ENCODE results near the gene FAF1.
"Not testable (repeated sequence)": the region's sequence is repeated elsewhere in the genome, so short reads cannot be mapped to it uniquely, and the experiment has no call there.

FAF1 gene

DNA sequence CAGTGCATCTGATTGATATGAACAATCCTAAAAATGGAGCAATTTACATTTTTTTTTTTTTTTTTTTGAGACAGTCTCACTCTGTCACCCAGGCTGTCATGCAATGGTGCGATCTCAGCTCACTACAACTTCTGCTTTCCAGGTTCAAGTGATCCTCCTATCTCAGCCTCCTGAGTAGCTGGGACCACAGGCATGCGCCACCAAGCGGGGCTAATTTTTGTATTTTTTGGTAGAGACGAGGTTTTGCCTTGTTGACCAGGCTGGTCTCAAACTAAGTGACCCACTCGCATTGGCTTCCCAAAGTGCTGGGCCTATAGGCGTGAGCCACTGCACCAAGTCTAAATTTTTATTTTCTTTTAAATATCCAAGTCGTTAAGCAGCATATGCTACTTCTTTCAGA is 109.0 kb downstream of the FAF1 start:
- no peak for DNase-seq (ENCODE audit: low read depth in 2 of 2)

DNA sequence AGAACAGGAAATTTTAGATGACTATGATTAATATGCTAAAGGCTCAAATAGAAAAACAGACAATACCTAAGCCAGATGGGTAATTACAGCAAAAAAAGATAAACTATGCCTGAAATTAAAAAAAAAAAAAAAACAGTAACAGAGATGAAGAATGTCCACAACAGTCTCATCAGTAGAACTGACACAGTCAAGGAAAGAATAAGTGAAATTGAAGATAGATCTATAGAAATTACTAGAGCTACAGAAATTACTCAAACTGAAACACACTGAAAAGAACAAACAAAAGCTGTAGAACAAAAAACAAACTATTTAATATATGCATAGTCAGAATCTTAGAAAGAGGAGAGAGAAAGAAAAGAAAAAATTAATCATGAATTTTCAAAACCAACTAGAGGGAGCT is 112.8 kb downstream of the FAF1 start:
- DNase-seq (ENCODE audit: low read depth in 2 of 2) = no peak

DNA sequence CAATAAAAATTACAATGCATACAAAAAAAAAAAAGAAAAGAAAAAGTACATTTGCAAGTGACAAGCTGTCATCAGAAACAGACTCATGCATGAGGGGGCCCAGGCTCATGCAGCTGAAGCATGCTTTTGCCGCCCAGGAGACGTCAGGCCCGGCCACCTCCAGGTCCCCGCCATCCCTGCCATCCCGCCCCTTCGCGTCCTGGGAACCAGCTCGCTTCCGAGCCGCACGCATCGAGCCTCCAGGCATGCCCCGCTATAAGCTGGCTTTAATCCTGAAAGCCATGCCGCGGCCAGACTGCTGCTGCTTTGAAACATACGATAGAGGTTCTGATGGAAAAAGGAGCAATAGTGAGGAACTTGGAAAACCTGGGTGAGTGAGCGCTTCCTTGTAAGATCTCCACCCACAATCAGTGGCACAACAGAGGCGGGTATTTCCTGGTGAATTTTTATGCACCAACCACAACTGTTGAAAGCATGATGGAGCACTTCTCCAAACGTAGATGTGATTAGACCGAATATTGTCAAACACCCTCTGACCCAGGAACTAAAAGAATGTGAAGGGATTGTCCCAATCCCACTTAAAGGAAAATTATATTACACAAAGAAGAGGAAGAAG is 113.7 kb downstream of the FAF1 start:
- no peak for DNase-seq (ENCODE audit: low read depth in 2 of 2)

DNA sequence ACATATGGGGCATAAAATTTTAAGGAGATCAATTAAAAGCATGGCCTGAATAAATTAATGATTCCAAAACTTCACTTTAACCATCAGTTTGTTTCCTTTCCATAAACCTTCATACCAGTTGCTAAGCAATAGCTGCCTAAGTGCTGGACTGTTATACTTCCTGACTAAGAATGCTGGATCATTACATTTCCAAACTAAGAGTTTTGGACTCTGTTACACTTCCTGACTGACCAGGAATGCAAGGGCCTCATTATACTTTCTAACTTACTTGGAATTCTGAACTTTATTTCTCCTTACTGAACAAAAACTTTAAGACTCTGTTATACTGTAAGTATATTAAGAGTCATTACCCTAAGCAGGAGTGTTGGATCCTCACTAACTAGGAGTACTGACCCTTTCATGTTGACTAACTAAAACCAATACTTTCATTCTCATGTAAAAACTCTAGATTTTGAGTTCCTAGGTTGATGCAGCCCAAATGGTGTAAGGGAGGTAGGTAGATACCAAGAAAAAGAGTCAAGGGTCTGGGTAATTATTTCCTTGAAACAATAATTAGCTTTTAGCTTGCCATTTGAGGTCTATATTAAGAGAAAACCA is 118.2 kb downstream of the FAF1 start:
- DNase-seq (ENCODE audit: low read depth in 2 of 2) = no peak

DNA sequence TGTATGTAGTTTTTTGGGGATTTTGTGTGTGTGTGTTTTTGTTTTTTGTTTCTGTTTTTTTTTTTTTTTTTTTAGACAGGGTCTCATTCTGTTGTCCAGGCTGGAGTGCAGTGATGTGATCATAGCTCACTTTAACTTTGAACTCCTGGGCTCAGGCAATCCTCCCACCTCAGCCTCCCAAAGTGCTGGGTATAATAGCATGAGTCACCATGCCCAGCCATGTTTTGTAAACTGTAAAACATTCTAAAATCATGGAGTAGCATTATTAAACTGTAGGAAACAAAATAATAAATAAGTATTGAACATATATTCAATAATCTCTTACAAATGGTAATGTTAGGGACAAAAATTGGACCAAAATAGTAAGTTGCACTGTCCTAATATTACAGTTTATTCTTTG is 124.0 kb downstream of the FAF1 start:
- DNase-seq (ENCODE audit: low read depth in 2 of 2) = no peak

DNA sequence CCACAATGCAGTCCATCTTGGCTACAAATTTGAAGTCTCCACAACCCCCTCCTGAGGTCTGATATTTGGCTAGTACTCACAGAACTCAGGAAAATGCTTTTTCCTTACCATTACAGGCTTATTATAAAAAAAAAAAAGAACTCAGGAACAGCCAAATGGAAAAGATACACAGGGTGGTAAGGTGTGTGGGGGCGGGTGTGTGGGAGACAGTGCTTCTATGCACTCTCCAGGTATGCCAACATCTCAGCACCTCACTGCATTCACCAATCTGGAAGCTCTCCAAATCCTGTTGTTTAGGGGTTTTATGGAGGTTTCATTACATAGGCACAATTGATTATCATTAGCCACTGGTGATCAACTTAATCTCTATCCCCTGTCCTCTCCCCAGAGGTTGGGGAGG is 126.9 kb downstream of the FAF1 start:
- no peak for DNase-seq (ENCODE audit: low read depth in 2 of 2)

DNA sequence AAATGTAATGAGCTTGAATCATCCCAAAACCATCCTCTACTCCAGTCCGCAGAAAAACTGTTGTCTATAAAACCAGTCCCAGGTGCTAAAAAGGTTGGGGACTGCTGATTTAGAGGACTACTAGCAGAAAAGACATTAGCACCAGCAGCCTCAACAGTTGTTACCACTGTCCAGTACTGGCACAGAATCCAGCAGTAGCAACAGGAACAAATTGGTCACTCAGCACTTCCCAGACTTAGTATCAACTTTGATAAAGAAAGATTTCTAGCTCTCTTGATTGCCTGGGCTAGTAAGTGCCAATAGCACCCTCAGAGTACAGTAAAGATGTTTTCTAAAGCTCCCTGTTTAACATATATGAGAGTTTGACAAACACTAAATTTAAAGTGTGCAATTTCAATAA is 127.9 kb downstream of the FAF1 start:
- no peak for DNase-seq (ENCODE audit: low read depth in 2 of 2)

DNA sequence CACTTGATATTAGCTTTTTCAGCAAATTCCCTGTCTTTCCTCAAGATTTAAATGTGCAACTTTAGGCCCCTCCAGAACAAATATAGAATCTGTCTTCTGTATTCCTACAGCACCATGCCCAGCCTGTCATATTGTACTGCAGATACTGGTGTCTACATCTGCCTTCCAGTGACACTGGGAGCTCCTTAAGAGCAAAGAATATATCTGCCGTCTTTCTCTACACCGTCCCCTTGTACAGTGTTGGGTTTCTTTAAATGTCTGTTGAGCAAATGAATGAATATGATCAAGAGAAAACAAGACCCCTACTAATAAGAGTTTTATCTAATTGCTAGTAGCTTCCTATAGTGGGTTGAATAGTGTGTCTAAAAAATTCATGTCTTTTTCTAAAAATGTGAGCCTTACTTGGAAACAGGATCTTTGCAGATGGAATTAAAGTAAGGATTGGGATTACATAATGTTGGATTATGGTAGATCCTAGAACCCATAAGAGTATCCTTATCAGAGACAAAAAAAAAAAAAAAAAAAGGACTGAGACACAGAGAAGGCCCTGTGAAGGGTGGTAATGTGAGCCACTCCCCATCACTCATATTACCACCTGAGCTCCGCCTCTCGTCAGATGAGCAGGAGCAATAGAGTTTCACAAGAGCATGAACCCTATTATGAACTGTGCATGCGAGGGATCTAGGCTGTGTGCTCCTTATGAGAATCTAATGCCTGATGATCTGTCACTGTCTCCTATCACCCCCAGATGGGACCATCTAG is 128.6 kb downstream of the FAF1 start:
- DNase-seq (ENCODE audit: low read depth in 2 of 2) = no peak

DNA sequence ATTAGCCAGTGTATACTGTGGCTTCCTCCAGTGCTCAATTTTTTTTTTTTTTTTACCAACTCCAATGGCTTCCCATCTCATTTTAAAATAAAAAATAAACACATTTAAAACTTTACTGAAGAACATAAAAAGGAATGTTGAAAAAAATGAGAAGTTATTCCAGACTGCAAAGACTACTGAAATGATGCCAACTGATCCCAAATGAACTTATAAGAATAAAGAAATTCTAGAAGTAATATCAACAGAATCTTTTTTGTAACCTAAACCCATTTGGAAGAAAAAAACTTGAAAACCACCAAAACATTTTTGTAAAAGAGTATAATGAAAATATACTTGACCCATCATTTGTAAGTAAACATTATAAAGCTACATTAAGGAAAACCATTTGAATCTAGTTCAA is 129.4 kb downstream of the FAF1 start:
- DNase-seq (ENCODE audit: low read depth in 2 of 2) = no peak

DNA sequence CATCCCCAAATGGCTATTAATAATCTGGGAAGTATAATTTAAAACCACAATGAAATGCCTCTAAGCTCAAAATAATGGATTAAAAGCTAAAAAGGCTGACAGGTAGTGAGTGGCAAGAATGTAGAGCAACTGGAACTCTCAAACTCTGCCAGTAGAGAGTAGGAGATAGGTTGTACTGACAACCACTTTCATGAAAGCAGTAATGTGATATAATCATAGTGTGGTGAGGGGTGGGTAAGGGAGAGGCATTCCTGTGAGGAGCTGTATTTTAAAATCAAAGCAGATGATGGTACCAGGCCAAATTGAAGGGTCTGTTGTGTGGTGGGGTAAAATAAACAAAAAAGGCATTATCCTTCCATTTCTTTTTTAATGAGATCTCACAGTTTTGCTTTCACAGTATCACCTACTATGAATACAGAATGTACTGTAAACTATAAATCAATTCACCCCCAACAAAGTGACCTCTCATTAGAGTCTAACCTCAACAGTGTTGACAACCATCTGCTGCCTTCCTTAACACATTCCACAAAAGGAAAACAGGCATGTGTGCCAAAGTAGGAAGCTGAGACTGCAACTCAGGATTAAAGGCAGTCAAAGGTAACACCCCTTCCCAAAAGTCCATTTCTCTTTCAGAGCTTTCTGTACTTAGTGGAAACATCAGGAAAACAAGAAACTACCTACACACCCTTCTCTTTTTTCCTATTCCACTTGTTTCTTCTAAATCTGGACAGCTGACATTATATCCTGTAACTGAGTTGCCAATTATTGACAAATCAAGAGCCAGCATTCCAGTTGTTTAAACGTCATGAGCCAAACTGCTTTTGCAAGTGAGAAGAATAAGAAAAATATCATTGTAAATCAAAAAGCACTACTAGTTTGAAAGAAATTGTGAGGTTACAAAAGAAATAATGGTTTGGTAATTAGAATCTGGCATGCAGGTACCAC is 130.8 kb downstream of the FAF1 start:
- no peak for DNase-seq (ENCODE audit: low read depth in 2 of 2)

DNA sequence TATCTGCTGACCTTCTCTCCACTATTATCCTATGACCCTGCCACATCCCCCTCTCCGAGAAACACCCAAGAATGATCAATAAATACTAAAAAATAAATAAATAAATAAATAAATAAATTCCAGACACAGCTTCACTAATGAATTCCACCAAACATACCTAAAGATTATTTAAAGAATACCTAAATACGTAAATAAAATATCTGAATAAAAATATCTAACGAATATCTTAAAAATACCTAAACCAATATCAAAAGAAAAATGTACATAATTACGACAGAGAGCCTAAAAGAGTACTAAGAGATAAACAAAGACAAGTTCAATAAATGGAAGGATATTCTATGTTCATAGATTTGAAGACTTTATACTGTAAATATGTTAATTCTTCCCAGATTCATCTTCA is 132.5 kb downstream of the FAF1 start:
- no peak for DNase-seq (ENCODE audit: low read depth in 2 of 2)

DNA sequence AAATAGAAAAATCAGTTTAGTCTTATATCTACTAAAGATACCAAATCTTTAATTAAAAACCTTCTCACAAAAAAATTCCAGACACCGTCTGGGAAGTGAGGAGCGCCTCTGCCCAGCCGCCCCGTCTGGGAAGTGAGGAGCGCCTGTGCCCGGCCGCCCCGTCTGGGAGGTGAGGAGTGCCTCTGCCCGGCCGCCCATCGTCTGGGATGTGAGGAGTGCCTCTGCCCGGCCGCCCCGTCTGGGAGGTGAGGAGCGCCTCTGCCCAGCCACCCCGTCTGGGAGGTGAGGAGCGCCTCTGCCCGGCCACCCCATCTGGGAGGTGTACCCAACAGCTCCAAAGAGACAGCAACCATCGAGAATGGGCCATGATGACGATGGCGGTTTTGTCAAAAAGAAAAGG is 133.3 kb downstream of the FAF1 start:
- DNase-seq (ENCODE audit: low read depth in 2 of 2) = not testable (repeated sequence)

DNA sequence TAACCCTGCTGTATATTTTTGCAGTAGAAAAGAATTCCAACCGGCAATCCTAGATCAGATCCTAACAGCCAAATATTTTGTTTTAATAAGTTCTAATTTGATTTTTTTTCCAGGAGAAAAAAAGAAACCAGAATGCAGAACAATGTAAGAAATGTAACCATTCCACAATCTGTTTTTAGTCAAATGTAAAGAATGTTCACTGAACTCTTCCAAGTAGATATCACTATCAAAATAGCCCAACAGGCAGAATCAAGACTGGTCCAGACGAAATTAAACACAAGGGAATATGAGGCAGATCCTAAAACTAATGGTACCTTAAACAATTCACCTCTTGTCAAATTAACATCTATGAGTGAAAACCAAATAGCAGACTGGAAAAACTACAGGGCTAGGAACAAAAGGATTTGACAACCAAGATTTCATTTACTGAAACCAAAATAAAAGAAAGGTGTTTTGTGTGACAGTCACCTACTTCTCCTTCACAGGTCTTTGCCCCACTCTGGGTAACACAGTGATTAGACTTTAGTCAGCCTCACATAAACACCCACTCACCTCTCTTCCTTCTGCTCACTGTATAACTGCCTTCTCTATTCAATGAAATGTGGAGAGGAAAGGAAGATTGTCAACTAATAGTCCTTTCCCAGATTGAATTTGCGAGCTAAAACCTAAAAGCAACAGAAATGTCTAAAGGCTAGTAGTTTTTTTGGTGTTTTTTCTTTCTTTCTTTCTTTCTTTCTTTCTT is 137.9 kb downstream of the FAF1 start:
- DNase-seq (ENCODE audit: low read depth in 2 of 2) = no peak

DNA sequence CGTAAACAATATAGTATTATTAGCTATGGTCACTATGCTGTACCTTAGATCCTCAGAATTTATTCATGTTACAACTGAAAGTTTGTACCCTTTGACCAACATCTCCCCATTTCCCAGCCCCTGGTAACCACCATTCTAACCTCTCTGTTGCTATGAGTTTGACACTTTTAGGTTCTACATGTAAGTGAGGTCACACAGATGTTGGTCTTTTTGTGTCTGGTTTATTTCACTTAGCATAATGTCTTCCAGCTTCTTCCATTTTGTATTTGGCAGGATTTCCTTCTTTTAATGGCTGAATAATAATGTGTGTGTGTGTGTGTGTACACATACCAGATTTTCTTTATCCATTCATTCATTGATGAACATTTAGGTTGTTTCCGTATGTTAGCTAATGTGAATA is 139.5 kb downstream of the FAF1 start:
- no peak for DNase-seq (ENCODE audit: low read depth in 2 of 2)

DNA sequence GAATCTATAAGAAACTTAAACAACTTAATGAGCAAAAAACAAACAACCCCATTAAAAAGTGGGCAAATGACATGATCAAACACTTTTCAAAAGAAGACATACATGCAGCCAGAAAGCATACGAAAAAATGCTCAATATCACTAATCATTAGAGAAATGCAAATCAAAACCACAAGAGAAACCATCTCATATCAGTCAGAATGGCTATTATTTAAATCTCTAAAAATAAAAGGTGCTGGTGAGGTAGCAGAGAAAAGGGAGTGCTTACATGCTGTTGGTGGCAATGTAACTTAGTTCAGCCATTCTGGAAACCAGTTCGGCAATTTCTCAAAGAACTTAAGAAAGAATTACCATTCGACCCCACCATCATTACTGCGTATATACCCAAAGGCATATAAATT is 147.7 kb downstream of the FAF1 start:
- DNase-seq (ENCODE audit: low read depth in 2 of 2) = no peak

DNA sequence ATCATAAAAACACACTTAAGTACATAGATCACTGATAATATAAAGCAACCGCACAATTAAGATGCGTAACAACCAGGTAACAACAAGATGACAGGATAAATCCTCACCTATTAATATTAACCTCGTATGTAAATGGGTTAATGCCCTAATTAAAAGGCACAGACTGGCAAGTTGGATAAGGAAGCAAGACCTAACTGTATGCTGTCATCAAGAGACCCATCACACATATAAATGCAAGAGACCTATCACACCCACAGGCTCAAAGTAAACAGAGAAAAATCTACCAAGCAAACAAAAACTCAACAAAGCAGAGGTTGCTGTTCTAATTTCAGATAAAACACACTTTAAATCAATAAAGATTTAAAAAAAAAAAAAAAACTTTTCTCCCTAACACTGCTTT is 151.8 kb downstream of the FAF1 start:
- no peak for DNase-seq (ENCODE audit: low read depth in 2 of 2)

DNA sequence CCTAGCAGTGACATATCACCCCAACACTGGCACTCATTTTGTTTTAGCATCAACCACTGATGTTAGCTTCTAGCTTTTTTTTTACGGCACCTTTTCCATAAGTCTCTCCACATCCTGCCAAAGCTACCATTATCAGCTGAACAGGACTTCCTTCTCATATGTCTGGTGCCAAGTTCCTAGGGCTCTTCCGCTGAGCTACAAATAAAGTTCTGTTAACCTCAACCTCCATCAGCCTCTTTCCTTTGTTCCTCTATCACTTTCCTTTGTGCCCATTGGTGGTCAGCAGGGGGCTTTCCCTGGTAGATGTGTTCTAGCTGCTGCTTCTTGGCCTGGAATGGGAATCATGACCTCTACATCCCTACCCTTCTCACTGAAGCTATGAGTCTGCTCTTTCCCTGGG is 163.8 kb downstream of the FAF1 start:
- DNase-seq (ENCODE audit: low read depth in 2 of 2) = no peak

DNA sequence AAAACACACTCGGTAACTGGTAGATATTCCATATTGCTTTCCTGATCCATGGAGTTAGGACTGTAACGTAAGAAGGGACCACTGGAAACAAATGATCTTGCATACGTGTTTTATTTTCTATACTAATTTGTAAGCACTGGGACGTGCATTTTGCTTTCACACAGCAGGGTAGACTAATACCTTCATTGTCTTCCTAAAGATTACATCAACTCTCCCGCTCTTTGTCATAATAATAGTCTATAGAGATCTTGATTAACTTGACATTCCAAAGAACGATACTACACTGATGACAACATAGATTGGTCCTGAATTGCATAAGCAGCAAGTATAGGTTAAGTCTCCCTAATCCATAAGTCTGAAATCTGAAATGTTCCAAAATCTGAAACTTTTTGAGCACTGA is 166.5 kb downstream of the FAF1 start:
- DNase-seq (ENCODE audit: low read depth in 2 of 2) = no peak

DNA sequence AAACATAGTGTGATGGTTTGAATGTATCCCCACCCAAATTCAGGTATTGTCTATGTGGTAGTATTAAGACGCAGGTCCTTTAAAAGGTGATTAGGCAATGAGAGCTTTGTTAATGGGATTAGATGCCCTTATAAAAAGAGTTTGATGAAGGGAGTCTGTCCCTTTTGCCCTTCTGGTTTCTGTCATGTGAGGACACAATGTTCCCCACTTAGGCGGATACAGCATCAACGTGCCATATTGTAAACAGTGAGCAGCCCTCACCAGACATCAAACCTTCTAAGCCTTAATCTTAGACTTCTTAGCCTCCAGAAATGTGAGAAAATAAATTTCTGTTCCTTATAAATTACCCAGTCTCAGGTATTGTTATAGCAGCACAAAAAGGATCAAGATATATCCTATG is 172.8 kb downstream of the FAF1 start:
- DNase-seq (ENCODE audit: low read depth in 2 of 2) = no peak

DNA sequence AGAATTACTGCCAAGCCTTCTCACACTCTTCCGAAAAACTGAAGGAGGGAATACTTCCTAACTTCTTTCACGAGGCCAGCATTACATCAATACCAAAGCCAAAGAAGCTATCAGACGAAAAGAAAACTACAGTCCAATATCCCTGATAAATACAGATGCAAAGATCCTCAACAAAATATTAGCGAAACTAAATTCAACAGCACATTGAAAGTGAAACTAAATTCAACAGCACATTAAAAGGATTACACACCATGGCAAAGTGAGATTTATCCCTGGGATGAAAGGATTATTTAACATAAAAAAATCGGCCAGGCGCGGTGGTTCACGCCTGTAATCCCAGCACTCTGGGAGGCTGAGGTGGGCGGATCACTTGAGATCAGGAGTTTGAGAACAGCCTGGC is 176.8 kb downstream of the FAF1 start:
- DNase-seq (ENCODE audit: low read depth in 2 of 2) = no peak

DNA sequence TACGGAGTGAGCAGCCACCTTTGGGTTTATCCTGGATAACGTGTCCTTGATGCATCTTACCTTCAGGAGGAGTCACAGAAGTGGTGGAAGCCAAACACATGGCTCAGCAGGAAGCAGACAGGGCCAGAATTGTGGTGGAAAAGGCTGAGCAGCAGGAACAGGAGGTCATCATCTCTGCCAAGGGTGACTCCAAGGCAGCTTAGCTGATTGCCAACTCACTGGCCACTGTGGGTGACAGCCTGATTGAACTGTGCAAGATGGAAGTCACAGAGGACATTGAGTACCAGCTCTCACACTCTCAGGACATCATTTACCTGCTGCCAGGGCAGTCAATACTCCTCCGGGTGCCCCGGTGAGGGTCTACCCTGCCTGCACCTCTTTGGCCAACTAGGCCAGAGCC is 179.3 kb downstream of the FAF1 start:
- DNase-seq (ENCODE audit: low read depth in 2 of 2) = no peak

DNA sequence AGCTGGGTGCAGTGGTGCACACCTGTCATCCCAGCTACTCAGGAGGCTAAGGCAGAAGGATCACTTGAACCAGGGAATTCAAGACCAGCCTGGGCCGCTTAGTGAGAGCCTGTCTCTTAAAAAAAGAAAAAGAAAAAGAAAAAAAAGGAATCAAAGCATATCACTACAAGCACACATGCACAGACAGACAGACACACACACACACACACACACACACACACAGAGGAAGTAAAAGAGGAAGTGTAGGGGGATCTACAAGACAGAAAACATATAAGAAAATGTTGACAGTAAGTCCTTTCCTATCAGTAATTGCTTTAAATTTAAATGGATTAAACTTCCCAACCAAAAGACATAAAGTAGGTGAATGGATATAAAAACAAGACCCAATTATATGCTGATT is 180.3 kb downstream of the FAF1 start:
- DNase-seq (ENCODE audit: low read depth in 2 of 2) = no peak
